Endothelial cell of umbilical vein (primary cell): Measurements from ENCODE around the gene TMEM109. TPM values are rescaled to one million over a fixed set of nuclear protein-coding genes. Genes with fewer than 3 reads are reported as not detected.

Experiments used
- BruUV-seq: library from RNA; stranded (reverse); fragments of 400-500 nt; replicated peaks from 2 replicates; lab custom pipeline; 2021; lab: Mats Ljungman, UMichigan
- CTCF ChIA-PET: fragments of 300-600, 350-600 bp; sonication (Branson Sonifier 250); formaldehyde crosslinking; loops from one replicate; lab custom pipeline; 2021; ENCODE audit warnings: antibody characterized with exemption, inconsistent platforms; lab: Charles Lee
- POLR2A ChIA-PET: fragments of 300-600, 350-600 bp; sonication (Branson Sonifier 250); formaldehyde crosslinking; loops from one replicate; lab custom pipeline; 2021; ENCODE audit warnings: antibody characterized with exemption, inconsistent platforms; lab: Charles Lee
- DNase-seq: peaks from one replicate; pipeline ENCODE4 v3.0.0-alpha.2; 2011; ENCODE audit warnings: low read depth, low spot score
- FAIRE-seq: peaks from 2 replicates; lab custom pipeline; 2011; peaks lifted over from hg19 to GRCh38; lab: Jason Lieb, UNC
- H2AFZ ChIP-seq: 2 replicates; pipeline ENCODE4 v1.6.0; 2012; ENCODE audit warnings: low read depth, low read length, control low read depth, inconsistent platforms
- H3K27ac ChIP-seq: 2 replicates; pipeline ENCODE4 v1.5.1; 2011; ENCODE audit warnings: low read depth, mild to moderate bottlenecking, control low read depth, low read length, moderate library complexity; ENCODE audit not compliant: insufficient read depth
- H3K27me3 ChIP-seq, 2 experiments: 2 replicates each; pipeline versions ENCODE4 v1.6.0 to v1.6.1; 2011; ENCODE audit warnings: low read length in 2 of 2, mixed read lengths in 1 of 2; ENCODE audit not compliant: control insufficient read depth in 2 of 2, insufficient read depth in 2 of 2
- H3K36me3 ChIP-seq, 2 experiments: 2 replicates in 1 of 2; 3 replicates in 1 of 2; pipeline ENCODE4 v1.5.1; 2011; ENCODE audit warnings: low read length in 2 of 2, mild to moderate bottlenecking in 1 of 2, moderate library complexity in 1 of 2; ENCODE audit not compliant: control insufficient read depth in 2 of 2, insufficient read depth in 2 of 2; ENCODE audit errors: extremely low read depth in 1 of 2
- H3K4me1 ChIP-seq: 3 replicates; pipeline ENCODE4 v1.5.1; 2011; ENCODE audit warnings: mild to moderate bottlenecking, low read length; ENCODE audit not compliant: control insufficient read depth, insufficient read depth; ENCODE audit errors: extremely low read depth
- H3K4me2 ChIP-seq: 2 replicates; pipeline ENCODE4 v1.6.1; 2011; ENCODE audit warnings: low read length, control low read depth, mixed read lengths; ENCODE audit not compliant: insufficient read depth
- H3K4me3 ChIP-seq, 3 experiments: fragments of 200-600 bp in 1 of 3; sonication (generic), shearing (Covaris generic) in 1 of 3; replicated peaks in 1 of 3; 2 replicates each; pipeline ENCODE4 v1.5.1; 2011 to 2016; ENCODE audit warnings: control low read depth in 3 of 3, low read length in 3 of 3, mild to moderate bottlenecking in 2 of 3, inconsistent platforms in 1 of 3, low read depth in 1 of 3, moderate library complexity in 1 of 3; ENCODE audit not compliant: insufficient read depth in 1 of 3
- H3K79me2 ChIP-seq: 2 replicates; pipeline ENCODE4 v1.6.0; 2012; ENCODE audit warnings: low read length, inconsistent platforms; ENCODE audit not compliant: control insufficient read depth, insufficient read depth
- H3K9ac ChIP-seq: replicated peaks from 2 replicates; pipeline ENCODE3; 2011; ENCODE audit warnings: low read length, control low read depth; ENCODE audit not compliant: insufficient read depth; ENCODE audit errors: extremely low read depth
- H3K9me1 ChIP-seq: replicated peaks from 3 replicates; pipeline ENCODE4 v1.6.0; 2011; ENCODE audit warnings: mild to moderate bottlenecking, low read length; ENCODE audit not compliant: control insufficient read depth, insufficient read depth; ENCODE audit errors: extremely low read depth
- H3K9me3 ChIP-seq: replicated peaks from 2 replicates; pipeline ENCODE4 v1.5.1; 2012; ENCODE audit warnings: low read length, inconsistent platforms; ENCODE audit not compliant: control insufficient read depth, insufficient read depth
- H4K20me1 ChIP-seq: replicated peaks from 2 replicates; pipeline ENCODE3; 2011; ENCODE audit warnings: mild to moderate bottlenecking, low read length; ENCODE audit not compliant: control insufficient read depth, insufficient read depth; ENCODE audit errors: extremely low read depth
- GATA2 ChIP-seq: IDR thresholded peaks from 2 replicates; pipeline ENCODE4 v1.7.0; 2011; ENCODE audit warnings: low read depth, mild to moderate bottlenecking, moderate library complexity, mixed read lengths, low read length; ENCODE audit not compliant: insufficient read length, insufficient read depth
- dilution Hi-C: fragments of 300-500 bp; cut with MboI; formaldehyde crosslinking; loops from one replicate; pipeline ENCODE4 v1.15.0; 2019; ENCODE audit warnings: low sequenced_read_pairs; ENCODE audit not compliant: extremely low pct_ligation_motif_present
- intact Hi-C: fragments of 100-400 bp; cut with micrococcal nuclease; formaldehyde crosslinking; loops from one replicate; pipeline ENCODE4 v1.10.0; 2022
- polyA plus RNA-seq, 4 experiments: library from polyadenylated mRNA; depleted of rRNA in 3 of 4; stranded (reverse) in 3 of 4; unstranded in 1 of 4; fragments of >200 nt; gene quantifications; 2 replicates each; pipeline versions ENCODE4 v1.2.1 to v1.2.3, GENCODE V29; 2011 to 2012; ENCODE audit warnings: missing spikeins in 1 of 4
- total RNA-seq: library from RNA; stranded (reverse); gene quantifications from 2 replicates; pipeline ENCODE4 v1.2.3, GENCODE V29; 2021
- TF ChIP-seq, protein P1 (sequence below): IDR thresholded peaks from 2 replicates; pipeline ENCODE4 v1.6.1; 2011; ENCODE audit not compliant: insufficient read depth, insufficient read length
- TF ChIP-seq, protein P2 (sequence below), 2 donors: IDR thresholded peaks; 1 replicate in 1 of 2; 2 replicates in 1 of 2; pipeline ENCODE4 v1.5.1; 2011; ENCODE audit warnings: low read length in 2 of 2, mild to moderate bottlenecking in 2 of 2, moderate library complexity in 2 of 2, control low read depth in 1 of 2, inconsistent platforms in 1 of 2, low read depth in 1 of 2; ENCODE audit not compliant: insufficient read depth in 1 of 2; ENCODE audit errors: extremely low read depth in 1 of 2

TMEM109 gene
- total and polyA plus RNA-seq, 2 donors (not counting 3 experiments of a cell fraction or from before 2014, with no cell fraction given): 143 to 192 TPM

DNA sequence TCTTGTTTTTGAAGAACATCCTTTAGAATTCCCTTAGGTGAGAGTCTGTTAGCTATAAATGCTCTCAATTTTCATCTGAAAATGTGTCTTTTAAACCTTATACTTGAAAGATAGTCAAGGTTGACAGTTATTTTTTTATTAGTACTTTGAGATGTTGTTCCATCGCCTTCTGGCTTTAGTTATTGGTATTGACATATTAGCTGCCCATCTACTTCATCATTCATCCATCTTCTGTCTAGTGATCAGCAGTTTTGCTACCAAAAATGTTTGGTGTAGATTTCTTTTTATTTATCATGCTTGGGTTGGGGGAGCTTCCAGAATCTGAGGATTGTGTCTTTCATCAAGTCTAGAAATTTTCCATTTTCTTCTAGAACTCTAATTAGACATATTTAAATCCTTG is 54.3 kb downstream of the TMEM109 start:
- Histone ChIP-seq H3K4me1 (no peaks in the 10 kb centered on the region), H3K36me3 (no peaks in the 10 kb centered on the region), H3K79me2 (no peaks in the 10 kb centered on the region), H3K27ac (no peak overlapping the region), H2AFZ (no peak overlapping the region), H3K27me3 (peaks cover 3 to 8% of the 10 kb centered on the region in 2 experiments), H3K9me1 (no peaks in the 10 kb centered on the region), H4K20me1 (no peaks in the 10 kb centered on the region), H3K4me3 (no peak overlapping the region), H3K9me3 (no peaks in the 10 kb centered on the region), H3K4me2 (no peak overlapping the region), H3K9ac (no peak overlapping the region)
- DNase-seq: no peak
- FAIRE-seq: no peak
- ChIA-PET POLR2A (no interaction called here), CTCF (interaction anchor here (0.7 kb wide), 1 partner anchor 25 kb away, joined by 3 read pairs; no protein-coding TSS in a partner anchor)
- BruUV-seq: no TSS peak
- intact Hi-C loops: no loop called here
- dilution Hi-C loops: no loop called here
- no peak for TF ChIP-seq GATA2

DNA sequence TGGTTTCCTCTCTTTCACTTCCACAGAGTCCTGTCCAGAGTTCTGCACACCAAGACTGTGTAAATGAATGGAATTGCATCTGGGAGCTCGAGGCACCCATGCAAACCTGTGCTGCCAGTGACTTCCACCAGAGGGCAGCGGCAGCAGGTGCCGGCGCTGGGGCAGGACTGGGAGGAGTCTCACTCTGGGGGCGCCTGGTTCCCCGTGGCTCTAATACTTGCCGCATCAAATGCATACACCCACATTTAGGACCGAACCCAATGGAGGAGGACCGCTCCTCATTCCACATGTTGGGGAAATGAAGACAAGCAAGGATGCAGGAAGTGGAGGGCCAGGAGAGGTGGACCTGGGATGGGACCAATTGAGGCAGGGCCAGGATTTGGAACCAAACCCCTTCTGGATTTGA is 56.4 kb downstream of the TMEM109 start:
- Histone ChIP-seq H3K9me1 (no peaks in the 10 kb centered on the region), H3K4me2 (no peak overlapping the region), H3K9me3 (no peaks in the 10 kb centered on the region), H3K27me3 (peaks cover 3 to 8% of the 10 kb centered on the region in 2 experiments), H3K9ac (no peak overlapping the region), H3K36me3 (no peaks in the 10 kb centered on the region), H4K20me1 (no peaks in the 10 kb centered on the region), H2AFZ (no peak overlapping the region), H3K4me3 (no peak overlapping the region), H3K79me2 (no peaks in the 10 kb centered on the region), H3K4me1 (no peaks in the 10 kb centered on the region), H3K27ac (no peak overlapping the region)
- POLR2A ChIA-PET: no interaction called here
- dilution Hi-C loops (no loop called here), intact Hi-C loops (loop anchor here (1.0 to 2.0 kb wide), 3 partner anchors 159 to 224 kb away; no protein-coding TSS in a partner anchor)
- no TSS peak for BruUV-seq
- FAIRE-seq (peak; percentile 80), DNase-seq (peak; percentile 36)
- CTCF ChIA-PET: interaction anchor here (0.6 to 2.1 kb wide), 23 partner anchors 8 to 220 kb away, joined by 3 to 9 read pairs (median 4); no protein-coding TSS in a partner anchor
- TF ChIP-seq, protein P1, sequence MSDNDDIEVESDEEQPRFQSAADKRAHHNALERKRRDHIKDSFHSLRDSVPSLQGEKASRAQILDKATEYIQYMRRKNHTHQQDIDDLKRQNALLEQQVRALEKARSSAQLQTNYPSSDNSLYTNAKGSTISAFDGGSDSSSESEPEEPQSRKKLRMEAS: no peak
- TF ChIP-seq, protein P2, sequence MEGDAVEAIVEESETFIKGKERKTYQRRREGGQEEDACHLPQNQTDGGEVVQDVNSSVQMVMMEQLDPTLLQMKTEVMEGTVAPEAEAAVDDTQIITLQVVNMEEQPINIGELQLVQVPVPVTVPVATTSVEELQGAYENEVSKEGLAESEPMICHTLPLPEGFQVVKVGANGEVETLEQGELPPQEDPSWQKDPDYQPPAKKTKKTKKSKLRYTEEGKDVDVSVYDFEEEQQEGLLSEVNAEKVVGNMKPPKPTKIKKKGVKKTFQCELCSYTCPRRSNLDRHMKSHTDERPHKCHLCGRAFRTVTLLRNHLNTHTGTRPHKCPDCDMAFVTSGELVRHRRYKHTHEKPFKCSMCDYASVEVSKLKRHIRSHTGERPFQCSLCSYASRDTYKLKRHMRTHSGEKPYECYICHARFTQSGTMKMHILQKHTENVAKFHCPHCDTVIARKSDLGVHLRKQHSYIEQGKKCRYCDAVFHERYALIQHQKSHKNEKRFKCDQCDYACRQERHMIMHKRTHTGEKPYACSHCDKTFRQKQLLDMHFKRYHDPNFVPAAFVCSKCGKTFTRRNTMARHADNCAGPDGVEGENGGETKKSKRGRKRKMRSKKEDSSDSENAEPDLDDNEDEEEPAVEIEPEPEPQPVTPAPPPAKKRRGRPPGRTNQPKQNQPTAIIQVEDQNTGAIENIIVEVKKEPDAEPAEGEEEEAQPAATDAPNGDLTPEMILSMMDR (IDR thresholded peaks at IDR 0.05; ENCODE audit: extremely low read depth in 1 of 2, insufficient read depth in 1 of 2, low read depth in 1 of 2, low read length in 2 of 2): peak; percentile 82
